Epithelial cell of prostate (primary cell): Measurements from ENCODE around the gene B3GAT2.
"Not testable (repeated sequence)": the region's sequence is repeated elsewhere in the genome, so short reads cannot be mapped to it uniquely, and the experiment has no call there.

Experiments used
- DNase-seq: peaks from one replicate; pipeline ENCODE4 v3.0.0-alpha.2; 2011; ENCODE audit warnings: low read depth, low spot score
- H3K27ac ChIP-seq: fragments of 450-650 bp; 2 replicates; pipeline ENCODE4 v1.5.1; 2017; ENCODE audit warnings: mild to moderate bottlenecking

B3GAT2 gene

GRCh38 chr6:70956451-70957283 is at the start of gene B3GAT2:
B3GAT2 (minus strand) TSS chr6:70957060; CDS start chr6:70956429, 631 bp downstream.
- DNase-seq = no peak
- no peak within 1 kb of the TSS for H3K27ac ChIP-seq

DNA sequence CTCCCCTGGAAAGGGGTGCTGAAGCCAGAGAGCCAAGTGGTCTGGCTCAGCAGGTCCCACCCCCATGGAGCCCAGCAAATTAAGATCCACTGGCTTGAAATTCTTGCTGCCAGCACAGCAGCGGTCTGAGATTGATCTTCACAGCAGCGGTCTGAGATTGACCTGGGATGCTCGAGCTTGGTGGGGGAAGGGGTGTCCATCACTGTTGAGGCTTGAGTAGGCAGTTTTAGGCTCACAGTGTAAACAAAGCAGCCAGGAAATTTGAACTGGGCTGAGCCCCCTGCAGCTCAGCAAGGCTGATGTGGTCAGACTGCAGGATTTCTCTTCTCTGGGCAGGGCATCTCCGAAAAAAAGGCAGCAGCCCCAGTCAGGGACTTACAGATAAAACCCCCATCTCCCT is 41.3 kb upstream of the B3GAT2 start:
- no peak overlapping the region for H3K27ac ChIP-seq
- no peak for DNase-seq

- H3K27ac ChIP-seq = no peak overlapping the region
- no peak for DNase-seq
These were observed 40.5 kb upstream of the B3GAT2 start for GRCh38 chr6:70997379-70997778.

- no peak overlapping the region for H3K27ac ChIP-seq
These were observed 39.2 kb upstream of the B3GAT2 start for GRCh38 chr6:70996106-70996505.

DNA sequence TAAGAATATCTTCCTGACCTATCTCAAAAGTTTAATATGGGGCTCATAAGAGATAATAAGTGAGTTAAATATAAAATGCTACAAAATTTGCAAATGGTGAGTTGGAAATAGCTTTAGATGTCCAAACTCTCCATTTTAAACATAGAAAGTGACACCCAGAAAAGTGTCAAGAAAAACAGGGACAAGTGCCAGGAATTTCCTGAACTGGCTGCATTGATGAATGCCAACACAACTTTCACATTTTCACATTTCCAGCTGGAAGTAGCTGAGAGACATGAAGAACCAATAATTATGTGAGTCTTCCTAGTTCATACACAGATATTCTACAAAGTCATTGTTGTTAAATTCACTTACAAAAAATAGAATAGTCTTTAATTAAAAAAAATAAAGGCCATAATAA is 38.6 kb upstream of the B3GAT2 start:
- no peak for DNase-seq
- H3K27ac ChIP-seq = no peak overlapping the region

More at GRCh38 chr6:70996106-70996505, 39.2 kb upstream of the B3GAT2 start:
- DNase-seq = no peak

DNA sequence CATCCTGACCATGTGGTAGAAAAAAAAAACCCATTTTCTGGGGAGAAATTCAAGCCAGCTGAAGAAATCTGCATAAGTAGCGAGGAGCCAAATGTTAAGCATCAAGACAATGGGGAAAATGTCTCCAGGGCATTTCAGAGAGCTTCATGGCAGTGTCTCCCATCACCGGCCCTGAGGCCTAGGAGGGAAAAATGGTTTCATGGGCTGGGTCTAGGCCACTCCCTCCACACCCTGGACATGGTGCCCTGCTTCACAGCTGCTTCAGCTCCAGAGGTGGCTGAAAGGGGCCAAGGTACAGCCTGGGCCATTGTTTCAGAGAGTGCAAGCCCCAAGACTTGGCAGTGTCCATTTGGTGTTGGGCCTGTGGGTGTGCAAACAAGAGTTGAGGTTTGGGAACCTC is 34.4 kb upstream of the B3GAT2 start:
- no peak for DNase-seq
- H3K27ac ChIP-seq = no peak overlapping the region

GRCh38 chr6:70985156-70985555 is 28.3 kb upstream of the B3GAT2 start:
- no peak for DNase-seq
- H3K27ac ChIP-seq = no peak overlapping the region

DNA sequence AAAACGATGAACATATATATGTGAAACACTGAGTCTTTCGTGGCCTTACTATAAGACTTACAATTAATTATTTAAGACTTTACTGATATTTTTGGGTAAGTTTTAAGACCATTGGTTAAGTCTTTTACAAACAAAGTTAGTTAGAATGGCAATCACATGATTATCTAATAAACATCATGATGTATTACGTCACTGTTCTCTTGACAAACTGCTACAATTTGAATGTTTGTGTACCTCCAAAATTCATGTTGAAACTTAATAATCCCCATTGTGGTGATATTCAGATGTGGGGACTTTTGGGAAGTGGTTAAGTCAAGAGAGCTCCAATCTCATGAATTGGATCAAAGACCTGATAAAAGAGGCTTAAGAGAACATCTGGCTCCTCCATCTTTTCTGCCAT is 25.9 kb upstream of the B3GAT2 start:
- H3K27ac ChIP-seq = no peak overlapping the region
- DNase-seq = no peak

- no peak for DNase-seq
- H3K27ac ChIP-seq = no peak overlapping the region
These were observed 23.9 kb upstream of the B3GAT2 start for GRCh38 chr6:70980727-70981126.

GRCh38 chr6:70973604-70974003 is 16.7 kb upstream of the B3GAT2 start:
- H3K27ac ChIP-seq = no peak overlapping the region
- DNase-seq = no peak

DNA sequence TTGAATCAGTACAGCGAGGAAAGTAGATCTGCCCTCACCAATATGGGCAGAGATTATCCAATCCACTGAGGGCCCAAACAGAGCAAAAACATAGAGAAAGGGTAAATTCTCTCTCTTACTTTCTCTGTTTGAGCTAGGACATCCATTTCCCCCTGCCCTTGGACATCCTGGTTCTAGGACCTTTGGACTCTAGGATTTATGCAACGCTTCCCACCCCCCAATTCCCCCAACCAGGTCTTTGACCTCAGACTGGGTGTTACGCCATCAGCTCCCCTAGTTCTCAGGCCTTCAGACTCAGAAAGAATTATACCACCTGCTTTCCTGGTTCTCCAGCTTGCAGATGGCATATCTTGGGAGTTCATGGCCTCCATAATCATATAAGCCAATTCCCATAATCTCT is 10.2 kb upstream of the B3GAT2 start:
- H3K27ac ChIP-seq = no peak overlapping the region
- no peak for DNase-seq

- H3K27ac ChIP-seq = no peak overlapping the region
- no peak for DNase-seq
These were observed 391 bp upstream of the B3GAT2 start for GRCh38 chr6:70957284-70957617.

DNA sequence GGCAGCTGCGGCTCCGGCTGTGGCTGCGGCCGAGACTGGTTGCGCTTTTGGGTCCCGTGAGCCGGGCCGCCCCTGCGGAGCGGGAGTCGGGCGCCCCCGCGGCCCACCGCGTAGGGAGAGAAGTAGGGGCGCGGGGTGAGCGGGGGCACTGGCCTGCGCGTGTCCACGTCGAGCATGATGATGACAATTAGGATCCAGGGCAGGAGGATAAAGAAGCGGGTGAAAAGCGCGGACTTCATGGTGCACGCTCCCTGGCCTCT is 739 bp downstream of the B3GAT2 start:
- no peak for DNase-seq
- H3K27ac ChIP-seq = no peak overlapping the region

- DNase-seq = peak; percentile 33
These were observed 1.2 kb downstream of the B3GAT2 start for GRCh38 chr6:70955441-70956190.

GRCh38 chr6:70954750-70955149 is 2.1 kb downstream of the B3GAT2 start:
- no peak overlapping the region for H3K27ac ChIP-seq
- no peak for DNase-seq

More at GRCh38 chr6:70955441-70956190, 1.2 kb downstream of the B3GAT2 start:
- H3K27ac ChIP-seq = no peak overlapping the region

GRCh38 chr6:70954176-70954575 is 2.7 kb downstream of the B3GAT2 start:
- no peak overlapping the region for H3K27ac ChIP-seq
- no peak for DNase-seq

- DNase-seq = no peak
- H3K27ac ChIP-seq = no peak overlapping the region
These were observed 4.2 kb downstream of the B3GAT2 start for GRCh38 chr6:70952608-70953165.

DNA sequence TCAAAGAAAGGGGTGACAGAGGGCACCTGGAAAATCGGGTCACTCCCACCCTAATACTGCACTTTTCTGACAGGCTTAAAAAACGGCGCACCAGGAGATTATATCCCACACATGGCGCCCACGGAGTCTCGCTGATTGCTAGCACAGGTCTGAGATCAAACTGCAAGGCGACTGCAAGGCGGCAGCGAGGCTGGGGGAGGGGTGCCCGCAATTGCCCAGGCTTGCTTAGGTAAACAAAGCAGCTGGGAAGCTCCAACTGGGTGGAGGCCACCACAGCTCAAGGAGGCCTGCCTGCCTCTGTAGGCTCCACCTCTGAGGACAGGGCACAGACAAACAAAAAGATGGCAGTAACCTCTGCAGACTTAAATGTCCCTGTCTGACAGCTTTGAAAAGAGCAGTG is 12.5 kb downstream of the B3GAT2 start:
- H3K27ac ChIP-seq = not testable (repeated sequence)

DNA sequence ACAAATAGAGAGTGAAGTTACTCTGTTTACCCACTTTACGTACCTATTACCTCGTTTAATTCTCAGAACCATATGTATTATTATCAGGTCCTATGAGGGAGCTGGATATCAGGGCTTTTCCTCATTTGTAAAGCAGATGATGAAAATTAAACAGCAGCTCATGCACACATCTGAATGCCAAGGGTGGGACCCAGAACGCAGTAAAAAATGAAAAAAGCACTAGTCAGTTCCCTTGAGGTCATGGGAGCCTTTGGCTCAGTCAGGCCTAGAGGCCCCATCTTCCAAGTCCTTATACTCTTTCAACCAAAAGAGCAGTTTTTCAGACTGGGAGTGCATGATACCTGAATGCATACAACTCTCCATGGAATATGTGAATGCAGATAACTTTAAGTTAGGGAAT is 23.0 kb downstream of the B3GAT2 start:
- DNase-seq = no peak
- H3K27ac ChIP-seq = no peak overlapping the region

More for the DNA sequence above, 12.5 kb downstream of the B3GAT2 start:
- DNase-seq = not testable (repeated sequence)

GRCh38 chr6:70905742-70906141 is 51.1 kb downstream of the B3GAT2 start:
- H3K27ac ChIP-seq = no peak overlapping the region
- DNase-seq = no peak

DNA sequence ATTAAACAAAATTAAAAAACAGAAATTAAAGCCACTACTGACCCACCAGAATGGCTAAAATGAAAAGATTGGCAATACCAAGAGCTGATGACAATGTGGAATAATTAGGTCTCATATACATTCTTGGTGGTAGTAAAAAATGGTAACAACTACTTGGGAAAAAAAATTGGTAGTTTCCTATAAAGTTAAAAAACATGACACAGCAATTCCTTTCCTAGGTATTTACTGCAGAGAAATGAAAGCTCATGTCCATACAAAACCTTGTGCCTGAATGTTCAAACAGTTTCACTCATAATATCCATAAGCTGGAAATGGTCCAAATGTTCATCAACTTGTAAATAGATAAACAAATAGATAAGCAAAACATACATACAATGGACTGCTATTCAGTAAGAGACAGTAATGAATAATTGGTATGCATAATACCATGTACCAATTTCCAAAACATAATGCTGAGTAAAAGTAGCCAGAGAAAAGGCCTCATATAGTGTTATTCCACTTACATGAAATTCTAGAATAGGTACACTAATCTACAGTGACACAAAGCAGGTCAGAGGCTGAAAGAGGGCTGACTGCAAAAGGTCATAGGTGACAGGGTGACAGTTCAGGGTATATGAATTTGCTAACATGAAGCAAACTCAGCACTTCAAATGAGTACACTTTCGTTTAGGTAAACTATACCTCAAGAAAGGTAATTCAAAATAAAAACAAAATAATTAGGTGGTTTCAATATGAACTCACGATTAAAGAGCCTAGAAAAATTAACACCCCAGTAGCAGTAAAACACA is 53.0 kb downstream of the B3GAT2 start:
- no peak overlapping the region for H3K27ac ChIP-seq
- DNase-seq = no peak
